GM18870 (cell line): Measurements from ENCODE around the gene CEP128.

Experiments used
- ATAC-seq: cut with Tn5 transposase; IDR thresholded peaks from one replicate; pipeline ENCODE4 v1.9.1; 2021; ENCODE audit warnings: moderate library complexity; ENCODE audit not compliant: unreplicated experiment

Gene CEP128

GRCh38 chr14:80692903-80693302 is 248.6 kb downstream of the CEP128 start:
- ATAC-seq = no peak

- ATAC-seq = no peak
Observed at GRCh38 chr14:80681651-80682050, 259.9 kb downstream of the CEP128 start.

GRCh38 chr14:80679273-80679672 is 262.3 kb downstream of the CEP128 start:
- ATAC-seq = no peak

GRCh38 chr14:80678436-80678835 is 263.1 kb downstream of the CEP128 start:
- ATAC-seq = no peak

GRCh38 chr14:80669426-80669825 is 272.1 kb downstream of the CEP128 start:
- no peak for ATAC-seq

GRCh38 chr14:80664576-80664975 is 277.0 kb downstream of the CEP128 start:
- no peak for ATAC-seq

GRCh38 chr14:80663541-80663940 is 278.0 kb downstream of the CEP128 start:
- ATAC-seq = no peak

- ATAC-seq = no peak
Observed at GRCh38 chr14:80659783-80660182, 281.8 kb downstream of the CEP128 start.

GRCh38 chr14:80658733-80659132 is 282.8 kb downstream of the CEP128 start:
- ATAC-seq = no peak

GRCh38 chr14:80658155-80658554 is 283.4 kb downstream of the CEP128 start:
- ATAC-seq = no peak

GRCh38 chr14:80653956-80654355 is 287.6 kb downstream of the CEP128 start:
- ATAC-seq = no peak

- ATAC-seq = no peak
Observed at GRCh38 chr14:80645667-80646413, 295.7 kb downstream of the CEP128 start.

- ATAC-seq = no peak
Observed at GRCh38 chr14:80644826-80645225, 296.7 kb downstream of the CEP128 start.

- no peak for ATAC-seq
Observed at GRCh38 chr14:80638620-80639515, 302.7 kb downstream of the CEP128 start.

- no peak for ATAC-seq
Observed at GRCh38 chr14:80637756-80638619, 303.6 kb downstream of the CEP128 start.

- no peak for ATAC-seq
Observed at GRCh38 chr14:80636071-80636470, 305.5 kb downstream of the CEP128 start.

- no peak for ATAC-seq
Observed at GRCh38 chr14:80634106-80634758, 307.3 kb downstream of the CEP128 start.

- ATAC-seq = no peak
Observed at GRCh38 chr14:80629606-80630005, 311.9 kb downstream of the CEP128 start.

GRCh38 chr14:80628547-80628946 is 313.0 kb downstream of the CEP128 start:
- ATAC-seq = no peak

- no peak for ATAC-seq
Observed at GRCh38 chr14:80627745-80628144, 313.8 kb downstream of the CEP128 start.

GRCh38 chr14:80624581-80624980 is 317.0 kb downstream of the CEP128 start:
- no peak for ATAC-seq
